GM19025 (cell line): ENCODE measurements around the gene ASPA.

Experiments
- ATAC-seq: cut with Tn5 transposase; IDR thresholded peaks from one replicate; pipeline ENCODE4 v1.9.1; 2021; ENCODE audit warnings: mild to moderate bottlenecking, low read depth, moderate library complexity; ENCODE audit not compliant: unreplicated experiment

The ASPA gene

DNA sequence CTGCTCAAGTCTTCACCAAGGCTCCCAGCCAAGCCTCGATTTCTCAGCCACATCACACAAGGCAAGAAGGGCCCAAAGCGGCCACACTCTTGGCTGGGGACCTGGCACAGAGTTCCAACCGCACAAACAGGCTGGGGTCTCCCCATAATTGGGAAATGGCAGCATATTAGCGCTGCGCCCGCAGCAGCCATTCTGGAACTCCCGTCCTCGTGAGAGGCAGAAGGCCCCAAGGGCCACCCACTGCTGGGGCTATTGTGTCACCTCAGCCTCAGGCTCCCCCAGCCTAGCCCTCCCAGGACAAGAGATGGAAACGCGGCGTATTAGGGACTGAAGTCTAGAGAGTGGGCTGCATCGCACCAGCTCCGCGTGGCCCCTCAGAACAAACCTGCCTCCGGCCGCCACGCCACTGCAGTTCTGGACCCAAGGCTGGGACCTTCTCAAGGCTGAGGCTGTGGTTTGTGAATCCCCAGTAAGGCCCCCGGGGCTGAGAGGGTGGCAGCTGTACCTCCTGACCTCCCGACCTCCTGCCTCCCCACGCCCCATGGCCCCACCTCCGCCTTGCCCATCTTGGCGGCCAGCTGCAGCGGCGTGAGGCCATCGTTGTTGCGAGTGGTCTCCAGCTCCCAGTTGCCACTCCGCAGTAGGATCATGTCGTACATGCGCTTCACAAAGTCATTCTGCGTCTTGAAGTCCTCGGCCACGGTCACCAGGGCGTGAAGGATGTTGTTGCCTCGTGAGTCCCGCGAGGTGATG, 56.5 kb downstream of the ASPA start:
- no peak for ATAC-seq

GRCh38 chr17:3532859-3533142, 57.0 kb downstream of the ASPA start:
- no peak for ATAC-seq

DNA sequence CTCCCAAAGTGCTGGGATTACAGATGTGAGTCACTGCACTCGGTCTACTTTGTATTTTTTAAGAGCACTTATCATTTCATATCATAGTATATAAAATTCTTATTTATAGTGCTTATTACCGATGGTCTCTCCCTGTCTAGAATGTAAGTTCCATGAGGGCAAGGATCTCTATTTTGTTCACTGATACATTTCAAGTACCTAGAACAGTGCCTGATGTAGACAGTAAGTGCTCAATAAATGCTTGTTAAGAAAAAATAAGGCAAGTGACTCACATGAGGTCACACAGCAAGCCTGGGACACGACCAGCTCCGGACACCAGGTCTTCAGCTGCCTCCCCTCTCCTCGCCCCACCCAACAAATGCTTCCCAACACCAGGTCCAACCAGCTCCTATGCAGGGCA, 58.0 kb downstream of the ASPA start:
- ATAC-seq, result no peak

DNA sequence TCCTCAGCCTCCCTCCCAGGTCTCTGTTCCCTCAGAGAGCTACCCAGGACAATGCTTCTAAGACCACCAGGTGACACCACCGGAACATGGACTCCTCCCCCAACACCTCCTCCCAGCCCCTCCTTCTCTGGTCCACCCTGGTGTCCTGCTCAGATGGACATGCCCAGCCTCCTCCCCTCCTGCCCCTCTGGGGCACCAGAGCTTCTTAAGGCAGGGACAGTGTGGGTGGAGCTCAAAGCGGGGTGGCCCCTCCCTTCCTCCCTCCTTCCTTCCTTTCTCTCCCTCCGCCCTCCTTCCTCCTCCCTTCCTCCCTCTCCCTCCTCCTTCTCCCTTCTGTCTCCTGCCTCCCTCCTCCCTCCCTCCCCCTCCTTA, 59.1 kb downstream of the ASPA start:
- ATAC-seq, result no peak

DNA sequence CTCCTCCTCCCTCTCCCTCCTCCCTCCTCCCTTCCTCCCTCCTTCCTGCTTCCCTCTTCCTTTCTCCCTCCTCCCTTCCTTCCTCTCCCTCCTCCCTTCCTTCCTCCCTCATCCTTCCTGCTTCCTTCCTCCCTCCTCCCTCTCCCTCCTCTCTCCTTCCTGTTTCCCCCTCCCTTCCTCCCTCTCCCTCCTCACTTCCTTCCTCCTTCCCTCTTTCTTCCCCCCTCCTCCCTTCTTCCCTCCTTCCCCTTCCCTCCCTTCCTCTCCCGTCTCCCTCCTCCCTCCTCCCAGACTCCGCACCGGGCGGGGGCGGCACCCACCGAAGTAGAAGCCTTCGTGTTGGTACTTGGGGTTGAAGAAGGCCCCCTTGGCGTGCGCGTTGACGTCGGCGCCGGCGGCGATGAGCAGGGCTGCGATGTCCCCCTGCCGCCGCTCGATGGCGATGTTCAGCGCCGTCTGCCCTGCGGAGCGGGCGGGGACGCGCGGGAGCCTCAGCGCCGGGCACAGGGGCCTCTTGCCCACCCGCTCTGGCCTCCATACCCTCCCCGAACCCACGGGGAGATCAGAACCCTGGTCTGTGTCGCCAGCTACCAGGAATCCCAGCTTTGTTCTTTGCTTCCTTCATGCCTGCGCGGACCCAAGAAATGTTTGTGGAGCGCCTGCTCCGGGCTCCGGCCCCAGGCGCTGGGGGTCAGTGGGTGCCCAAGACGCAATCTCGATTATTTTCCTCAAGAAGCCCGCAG, 59.6 kb downstream of the ASPA start:
- no peak for ATAC-seq

- ATAC-seq, result no peak
Observed at GRCh38 chr17:3536716-3537115, 60.9 kb downstream of the ASPA start.

DNA sequence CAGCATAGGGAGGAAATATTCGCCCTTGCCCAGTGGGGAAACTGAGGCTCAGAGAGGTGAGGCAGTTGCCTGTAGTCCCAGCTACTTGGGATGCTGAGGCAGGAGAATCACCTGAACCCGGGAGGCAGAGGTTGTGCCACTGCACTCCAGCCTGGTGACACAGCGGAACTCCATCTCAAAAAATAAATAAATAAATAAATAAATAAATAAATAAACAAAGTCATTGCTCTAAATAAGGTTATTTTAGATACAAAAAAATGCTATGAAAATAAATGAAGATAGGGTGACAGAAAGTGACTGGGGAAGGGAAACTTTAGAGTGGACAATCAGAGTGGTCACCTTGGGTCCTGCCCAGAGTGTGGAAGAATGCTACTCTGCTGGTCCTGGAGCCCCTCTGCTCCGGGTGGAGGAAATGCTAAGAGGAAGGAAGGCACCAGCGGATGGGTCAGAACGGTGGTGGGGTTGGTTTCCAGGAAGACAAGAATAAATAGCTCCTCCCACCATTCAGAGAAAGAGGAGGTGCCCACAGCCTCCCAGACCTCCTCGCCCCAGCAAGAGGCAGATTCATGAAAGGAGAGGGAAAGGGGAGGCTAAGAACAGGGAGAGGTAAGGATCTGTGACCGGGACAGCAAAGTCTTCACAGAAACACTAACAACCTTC, 64.2 kb downstream of the ASPA start:
- no peak for ATAC-seq

DNA sequence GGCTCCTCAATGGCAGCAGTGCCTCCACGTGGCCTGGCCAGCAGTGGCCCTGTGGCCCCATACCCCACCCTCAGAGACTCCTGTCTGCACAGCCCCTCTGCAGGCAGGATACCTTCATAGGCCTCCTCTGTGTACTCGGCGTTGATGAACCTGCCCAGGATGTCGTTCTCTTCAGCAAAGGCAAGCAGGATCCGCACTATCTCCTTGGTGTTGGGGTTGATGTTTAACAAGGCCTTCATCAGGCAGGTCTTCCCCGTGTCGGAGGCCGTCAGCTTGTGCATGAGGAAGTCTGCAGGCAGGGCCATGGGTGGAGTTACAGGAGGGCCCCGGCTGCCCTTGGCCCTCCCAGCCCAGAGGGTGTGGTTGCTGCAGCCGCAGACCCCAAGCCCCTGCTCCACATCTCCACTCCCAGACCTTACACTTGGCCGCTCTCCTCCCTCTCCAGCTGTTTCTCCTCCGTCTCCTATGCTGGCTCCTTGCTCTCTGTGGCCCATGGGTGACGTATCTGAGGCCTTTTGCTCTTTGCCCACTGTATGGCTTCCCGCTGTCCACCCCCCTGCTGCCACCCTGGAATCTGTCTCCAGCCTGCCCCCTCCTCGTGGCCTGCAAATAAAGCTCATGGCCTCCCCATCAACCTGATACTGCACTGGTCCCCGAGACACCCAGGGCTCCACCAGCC, 66.8 kb downstream of the ASPA start:
- ATAC-seq, result no peak

- no peak for ATAC-seq
Observed at GRCh38 chr17:3543453-3543852, 67.7 kb downstream of the ASPA start.

- ATAC-seq, result no peak
Observed at GRCh38 chr17:3544365-3544764, 68.6 kb downstream of the ASPA start.

- ATAC-seq, result no peak
Observed at GRCh38 chr17:3545151-3545550, 69.4 kb downstream of the ASPA start.

- no peak for ATAC-seq
Observed at GRCh38 chr17:3546521-3546920, 70.7 kb downstream of the ASPA start.

- ATAC-seq, result no peak
Observed at GRCh38 chr17:3546997-3547396, 71.2 kb downstream of the ASPA start.

GRCh38 chr17:3547628-3548027, 71.8 kb downstream of the ASPA start:
- no peak for ATAC-seq

- no peak for ATAC-seq
Observed at GRCh38 chr17:3549610-3550162, 73.9 kb downstream of the ASPA start.

- no peak for ATAC-seq
Observed at GRCh38 chr17:3551189-3551588, 75.4 kb downstream of the ASPA start.

- no peak for ATAC-seq
Observed at GRCh38 chr17:3552916-3553315, 77.1 kb downstream of the ASPA start.
